PC-9 (cell line): ENCODE measurements around the gene APBA2. TPM values are rescaled to one million over a fixed set of nuclear protein-coding genes. Genes with fewer than 3 reads are reported as not detected.
A peak's percentile ranks its signal among the peaks of the same experiment; 100 is the strongest.

Source experiments
- BruUV-seq: library from RNA; stranded (reverse); fragments of 400-500 nt; replicated peaks from 2 replicates; lab custom pipeline; 2021; lab: Mats Ljungman, UMichigan
- CTCF ChIA-PET: fragments of 300-600 bp; sonication (Branson Sonifier 250); formaldehyde crosslinking; loops from one replicate; lab custom pipeline; 2022; ENCODE audit warnings: antibody characterized with exemption; lab: Charles Lee
- POLR2A ChIA-PET: fragments of 300-600 bp; sonication (Branson Sonifier 250); formaldehyde crosslinking; loops from one replicate; lab custom pipeline; 2022; ENCODE audit warnings: antibody characterized with exemption; ENCODE audit not compliant: unreplicated experiment; lab: Charles Lee
- DNase-seq, 2 experiments: peaks; one replicate each; pipeline versions ENCODE4 v3.0.0 to v3.0.0-alpha.2; 2015 to 2022; ENCODE audit warnings: mixed read lengths in 1 of 2
- H2AFZ ChIP-seq: fragments of 200-600 bp; sonication (generic); 2 replicates; pipeline ENCODE4 v1.8.1; 2017; ENCODE audit warnings: antibody characterized with exemption
- H3F3A ChIP-seq: fragments of 200-600 bp; sonication (generic); 2 replicates; pipeline ENCODE4 v1.8.1; 2017; ENCODE audit warnings: antibody characterized with exemption, mild to moderate bottlenecking, low read depth; ENCODE audit not compliant: insufficient read depth
- H3K27ac ChIP-seq: fragments of 200-600 bp; sonication (generic); 2 replicates; pipeline ENCODE4 v1.6.1; 2016; ENCODE audit warnings: mixed run types
- H3K27me3 ChIP-seq: fragments of 200-600 bp; sonication (generic); 2 replicates; pipeline ENCODE4 v1.6.1; 2016; ENCODE audit warnings: low read depth, mixed run types; ENCODE audit not compliant: insufficient read depth
- H3K36me3 ChIP-seq: fragments of 200-600 bp; sonication (generic); 2 replicates; pipeline ENCODE4 v1.6.1; 2016; ENCODE audit warnings: low read depth, mixed run types
- H3K4me1 ChIP-seq: fragments of 200-600 bp; sonication (generic); replicated peaks from 2 replicates; pipeline ENCODE4 v1.6.1; 2016; ENCODE audit warnings: mixed run types; ENCODE audit not compliant: insufficient read depth
- H3K4me2 ChIP-seq: fragments of 200-600 bp; sonication (generic); 2 replicates; pipeline ENCODE4 v1.6.1; 2017; ENCODE audit warnings: mixed run types
- H3K4me3 ChIP-seq: fragments of 200-600 bp; sonication (generic); 2 replicates; pipeline ENCODE4 v1.6.1; 2016; ENCODE audit warnings: mixed run types
- H3K79me2 ChIP-seq: fragments of 200-600 bp; sonication (generic); 2 replicates; pipeline ENCODE4 v1.6.1; 2017; ENCODE audit warnings: low read depth, mixed run types
- H3K9me2 ChIP-seq: fragments of 200-600 bp; sonication (generic); 2 replicates; pipeline ENCODE4 v1.8.1; 2017; ENCODE audit warnings: mild to moderate bottlenecking; ENCODE audit not compliant: insufficient read depth
- H3K9me3 ChIP-seq: fragments of 200-600 bp; sonication (generic); 2 replicates; pipeline ENCODE4 v1.8.1; 2016; ENCODE audit warnings: low read depth; ENCODE audit not compliant: insufficient read depth
- H4K20me1 ChIP-seq: fragments of 200-600 bp; sonication (generic); 2 replicates; pipeline ENCODE4 v1.8.1; 2017; ENCODE audit not compliant: insufficient read depth
- EZH2 ChIP-seq: fragments of 200-600 bp; sonication (generic); IDR thresholded peaks from 2 replicates; pipeline ENCODE4 v1.8.0; 2017; ENCODE audit warnings: antibody characterized with exemption, low read depth
- intact Hi-C: fragments of 100-400 bp; cut with micrococcal nuclease; formaldehyde crosslinking; loops from one replicate; pipeline ENCODE4 v1.10.0; 2022; ENCODE audit not compliant: unreplicated experiment
- total RNA-seq: library from RNA; stranded (reverse); gene quantifications from 2 replicates; pipeline ENCODE4 v1.2.3, GENCODE V29; 2021
- TF ChIP-seq, protein P1 (sequence below): fragments of 200-600 bp; sonication (generic); conservative IDR thresholded peaks from 2 replicates; pipeline ENCODE4 v1.6.1; 2017; ENCODE audit warnings: mixed run types, antibody characterized with exemption, mild to moderate bottlenecking, moderate library complexity

APBA2 gene
- total RNA-seq, 1 experiment from 2014 or later = not detected

DNA sequence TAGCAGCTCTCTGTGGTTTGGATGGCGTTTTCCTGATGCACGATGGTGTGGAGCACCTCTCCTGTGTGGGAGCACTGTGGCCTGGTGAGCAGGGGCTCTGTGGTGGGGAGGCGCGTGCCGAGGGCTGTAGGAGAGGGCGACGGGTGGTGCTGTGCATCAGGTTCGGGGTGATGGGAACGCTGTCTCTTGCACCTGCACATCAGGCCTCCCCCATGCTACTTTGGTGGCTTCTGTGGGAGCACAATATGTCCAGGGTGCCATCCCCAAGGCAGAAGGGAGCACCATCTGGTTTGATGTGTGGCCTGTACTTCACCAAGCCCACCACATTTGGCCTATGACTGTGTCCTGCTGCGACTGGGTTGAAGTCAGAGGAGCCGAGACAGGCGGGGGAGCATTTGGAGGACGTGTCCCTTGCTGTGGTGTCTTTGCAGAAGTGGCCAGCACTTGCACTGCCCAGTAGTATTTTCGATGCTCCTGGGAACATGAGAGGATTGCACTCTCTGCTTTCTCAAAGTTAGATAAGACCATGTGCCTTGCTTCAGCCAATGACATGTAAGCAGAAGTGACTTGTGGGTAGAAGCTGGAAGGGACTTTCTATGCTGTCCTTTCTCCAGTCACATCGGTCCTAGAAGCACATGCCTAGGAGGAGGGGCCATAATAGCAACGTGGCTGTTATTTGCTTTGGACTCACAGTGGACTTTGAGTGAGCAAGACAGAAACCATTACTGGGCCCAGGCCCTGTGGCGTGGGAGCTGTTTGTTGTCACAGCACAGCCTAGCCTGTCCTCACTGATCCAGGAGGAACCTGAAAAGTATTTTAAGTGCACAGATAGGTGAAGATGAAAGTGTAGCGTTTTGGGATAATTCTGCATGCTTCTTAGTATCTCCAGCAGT, 72.1 kb downstream of the APBA2 start:
- BruUV-seq = no TSS peak

DNA sequence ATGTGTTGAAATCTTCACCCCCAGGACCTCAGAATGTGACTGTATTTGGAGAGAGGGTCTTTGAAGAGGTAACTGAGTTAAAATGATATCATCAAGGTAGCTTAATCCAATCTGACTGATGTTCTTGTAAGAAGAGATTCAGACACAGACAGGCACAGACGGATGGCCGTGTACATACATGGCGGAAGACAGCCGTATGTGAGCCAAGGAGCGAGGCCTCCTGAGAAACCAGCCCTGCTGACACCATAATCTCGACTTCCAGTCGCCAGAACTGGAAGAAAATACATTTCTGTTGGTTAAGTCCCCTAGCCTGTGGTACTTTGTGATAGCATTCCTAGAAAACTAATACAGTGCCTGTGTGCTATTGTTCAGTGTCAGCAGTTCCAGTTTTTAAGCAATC, 73.6 kb downstream of the APBA2 start:
- POLR2A ChIA-PET = no interaction called here

More for the DNA sequence above, 72.1 kb downstream of the APBA2 start:
- Histone ChIP-seq H3K36me3 (no peaks in the 10 kb centered on the region), H3K4me2 (no peak overlapping the region), H3F3A (no peaks in the 10 kb centered on the region), H3K27ac (no peak overlapping the region), H4K20me1 (no peaks in the 10 kb centered on the region), H3K79me2 (no peaks in the 10 kb centered on the region), H3K9me3 (no peaks in the 10 kb centered on the region), H3K4me3 (no peak overlapping the region), H3K27me3 (peaks cover 46% of the 10 kb centered on the region), H3K4me1 (no peaks in the 10 kb centered on the region), H3K9me2 (no peaks in the 10 kb centered on the region), H2AFZ (no peak overlapping the region)
- no peak for DNase-seq
- intact Hi-C loops = no loop called here
- no peak for TF ChIP-seq EZH2
- TF ChIP-seq, protein P1, sequence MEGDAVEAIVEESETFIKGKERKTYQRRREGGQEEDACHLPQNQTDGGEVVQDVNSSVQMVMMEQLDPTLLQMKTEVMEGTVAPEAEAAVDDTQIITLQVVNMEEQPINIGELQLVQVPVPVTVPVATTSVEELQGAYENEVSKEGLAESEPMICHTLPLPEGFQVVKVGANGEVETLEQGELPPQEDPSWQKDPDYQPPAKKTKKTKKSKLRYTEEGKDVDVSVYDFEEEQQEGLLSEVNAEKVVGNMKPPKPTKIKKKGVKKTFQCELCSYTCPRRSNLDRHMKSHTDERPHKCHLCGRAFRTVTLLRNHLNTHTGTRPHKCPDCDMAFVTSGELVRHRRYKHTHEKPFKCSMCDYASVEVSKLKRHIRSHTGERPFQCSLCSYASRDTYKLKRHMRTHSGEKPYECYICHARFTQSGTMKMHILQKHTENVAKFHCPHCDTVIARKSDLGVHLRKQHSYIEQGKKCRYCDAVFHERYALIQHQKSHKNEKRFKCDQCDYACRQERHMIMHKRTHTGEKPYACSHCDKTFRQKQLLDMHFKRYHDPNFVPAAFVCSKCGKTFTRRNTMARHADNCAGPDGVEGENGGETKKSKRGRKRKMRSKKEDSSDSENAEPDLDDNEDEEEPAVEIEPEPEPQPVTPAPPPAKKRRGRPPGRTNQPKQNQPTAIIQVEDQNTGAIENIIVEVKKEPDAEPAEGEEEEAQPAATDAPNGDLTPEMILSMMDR = no peak
- POLR2A ChIA-PET = no interaction called here
- CTCF ChIA-PET = no interaction called here

DNA sequence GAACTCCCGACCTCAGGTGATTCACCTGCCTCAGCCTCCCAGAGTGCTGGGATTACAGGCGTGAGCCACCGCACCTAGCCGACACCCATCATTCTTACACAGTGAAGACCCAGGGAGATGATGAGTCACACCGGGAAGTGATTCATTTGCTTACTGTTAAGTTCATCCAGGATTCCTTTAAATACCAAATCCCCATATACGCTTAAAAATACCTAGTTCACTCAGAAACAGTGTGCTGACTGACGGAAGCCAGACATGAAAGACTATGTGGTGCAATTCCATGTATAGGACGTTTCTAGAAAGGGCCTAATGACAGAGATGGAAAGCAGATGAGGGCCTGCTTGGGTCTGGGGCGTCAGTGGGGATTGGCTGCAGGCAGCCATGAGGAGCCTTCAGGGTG, 75.2 kb downstream of the APBA2 start:
- no peaks in the 10 kb centered on the region for H3F3A ChIP-seq
- intact Hi-C loops = no loop called here
- H3K4me1 ChIP-seq = no peaks in the 10 kb centered on the region
- H2AFZ ChIP-seq = no peak overlapping the region
- H3K4me3 ChIP-seq = no peak overlapping the region
- BruUV-seq = no TSS peak
- no peaks in the 10 kb centered on the region for H3K9me2 ChIP-seq
- H3K9me3 ChIP-seq = no peaks in the 10 kb centered on the region
- ChIA-PET POLR2A (no interaction called here), CTCF (no interaction called here)
- H3K27me3 ChIP-seq = peaks cover 28% of the 10 kb centered on the region
- H3K36me3 ChIP-seq = no peaks in the 10 kb centered on the region
- no peak overlapping the region for H3K4me2 ChIP-seq
- peak in 1 of 2 experiments; percentile 49 for DNase-seq
- H3K27ac ChIP-seq = no peak overlapping the region
- no peaks in the 10 kb centered on the region for H3K79me2 ChIP-seq
- H4K20me1 ChIP-seq = no peaks in the 10 kb centered on the region
- TF ChIP-seq, protein P1 = no peak
- no peak for TF ChIP-seq EZH2

More for the DNA sequence above, 73.6 kb downstream of the APBA2 start:
- H3K27ac ChIP-seq = no peak overlapping the region
- no peaks in the 10 kb centered on the region for H3K9me3 ChIP-seq
- CTCF ChIA-PET = no interaction called here
- H3K4me2 ChIP-seq = no peak overlapping the region
- no peaks in the 10 kb centered on the region for H3F3A ChIP-seq
- peaks cover 37% of the 10 kb centered on the region for H3K27me3 ChIP-seq
- no peaks in the 10 kb centered on the region for H3K79me2 ChIP-seq
- no peak for DNase-seq
- no peak overlapping the region for H2AFZ ChIP-seq
- TF ChIP-seq EZH2 = no peak
- TF ChIP-seq, protein P1 = no peak
- H4K20me1 ChIP-seq = no peaks in the 10 kb centered on the region
- H3K4me1 ChIP-seq = no peaks in the 10 kb centered on the region
- intact Hi-C loops = no loop called here
- H3K4me3 ChIP-seq = no peak overlapping the region
- H3K9me2 ChIP-seq = no peaks in the 10 kb centered on the region
- H3K36me3 ChIP-seq = no peaks in the 10 kb centered on the region
- BruUV-seq = no TSS peak
